ENCODE measurements around the gene NACC2. TPM values are rescaled to one million over a fixed set of nuclear protein-coding genes. Genes with fewer than 3 reads are reported as not detected.
A peak's percentile ranks its signal among the peaks of the same experiment; 100 is the strongest.

Gene NACC2
- total and polyA plus RNA-seq, 2 donors (not counting 3 experiments of a cell fraction or from before 2014, with no cell fraction given) = 15.8 to 27.1 TPM

GRCh38 chr9:135968601-135969000 is 126.5 kb downstream of the NACC2 start:
- H3K4me1 ChIP-seq (ENCODE audit: control insufficient read depth, extremely low read depth, insufficient read depth, low read length) = peaks cover 22% of the 10 kb centered on the region
- BruUV-seq (replicated peaks) = no TSS peak
- H3K9ac ChIP-seq (replicated peaks; ENCODE audit: extremely low read depth, insufficient read depth, low read length) = no peak overlapping the region
- no peak overlapping the region for H2AFZ ChIP-seq (ENCODE audit: low read depth, low read length)
- H3K36me3 ChIP-seq (ENCODE audit: control insufficient read depth in 2 of 2, extremely low read depth in 1 of 2, insufficient read depth in 2 of 2, low read length in 2 of 2) = no peaks in the 10 kb centered on the region
- ChIA-PET POLR2A (no interaction called here), CTCF (interaction anchor here (0.7 to 5.8 kb wide), 18 partner anchors 15 to 153 kb away, joined by 3 to 211 read pairs (median 6); partner anchors contain the start of gene TMEM250)
- dilution Hi-C loops (cut with MboI; ENCODE audit: extremely low pct_ligation_motif_present, low sequenced_read_pairs) = no loop called here
- H3K27me3 ChIP-seq (ENCODE audit: control insufficient read depth in 2 of 2, insufficient read depth in 2 of 2, low read length in 2 of 2) = no peaks in the 10 kb centered on the region
- peak; percentile 16 for DNase-seq (ENCODE audit: low read depth, low spot score)
- H3K9me1 ChIP-seq (replicated peaks; ENCODE audit: control insufficient read depth, extremely low read depth, insufficient read depth, low read length) = no peaks in the 10 kb centered on the region
- no peak overlapping the region for H3K4me3 ChIP-seq (replicated peaks in 1 of 3; ENCODE audit: insufficient read depth in 1 of 3, low read depth in 1 of 3, low read length in 3 of 3)
- H4K20me1 ChIP-seq (replicated peaks; ENCODE audit: control insufficient read depth, extremely low read depth, insufficient read depth, low read length) = no peaks in the 10 kb centered on the region
- FAIRE-seq = peak; percentile 58
- no peak overlapping the region for H3K4me2 ChIP-seq (ENCODE audit: insufficient read depth, low read length)
- peak overlapping the region; percentile 56 for H3K27ac ChIP-seq (ENCODE audit: insufficient read depth, low read depth, low read length)
- no peaks in the 10 kb centered on the region for H3K9me3 ChIP-seq (replicated peaks; ENCODE audit: control insufficient read depth, insufficient read depth, low read length)
- H3K79me2 ChIP-seq (ENCODE audit: control insufficient read depth, insufficient read depth, low read length) = no peaks in the 10 kb centered on the region
- intact Hi-C loops (cut with micrococcal nuclease) = loop anchor here (2.0 to 10.0 kb wide), 2 partner anchors 24 to 316 kb away; no protein-coding TSS in a partner anchor
- TF ChIP-seq EZH2 (IDR thresholded peaks at IDR 0.05; ENCODE audit: borderline replicate concordance, low read depth, low read length, severe bottlenecking) (no peak), POLR2AphosphoS5 (IDR thresholded peaks at IDR 0.05; ENCODE audit: insufficient read depth, low read depth, low read length) (no peak), FOS (IDR thresholded peaks at IDR 0.05; ENCODE audit: borderline replicate concordance, insufficient read depth, low read length) (no peak), MYC (IDR thresholded peaks at IDR 0.05; ENCODE audit: low read depth, low read length) (no peak), GATA2 (IDR thresholded peaks at IDR 0.05; ENCODE audit: insufficient read depth, insufficient read length, low read depth, low read length) (no peak), POLR2A (IDR thresholded peaks at IDR 0.05; ENCODE audit: low read depth, low read length) (no peak), CTCF (IDR thresholded peaks at IDR 0.05; ENCODE audit: extremely low read depth in 1 of 2, insufficient read depth in 1 of 2, low read depth in 1 of 2, low read length in 2 of 2) (no peak), JUN (IDR thresholded peaks at IDR 0.05; ENCODE audit: borderline replicate concordance, insufficient read depth, insufficient read length, low read depth) (no peak)
- TF ChIP-seq, protein P1, sequence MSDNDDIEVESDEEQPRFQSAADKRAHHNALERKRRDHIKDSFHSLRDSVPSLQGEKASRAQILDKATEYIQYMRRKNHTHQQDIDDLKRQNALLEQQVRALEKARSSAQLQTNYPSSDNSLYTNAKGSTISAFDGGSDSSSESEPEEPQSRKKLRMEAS (IDR thresholded peaks at IDR 0.05; ENCODE audit: insufficient read depth, insufficient read length) = no peak
